ENCODE data around the gene MS4A15.

DNA sequence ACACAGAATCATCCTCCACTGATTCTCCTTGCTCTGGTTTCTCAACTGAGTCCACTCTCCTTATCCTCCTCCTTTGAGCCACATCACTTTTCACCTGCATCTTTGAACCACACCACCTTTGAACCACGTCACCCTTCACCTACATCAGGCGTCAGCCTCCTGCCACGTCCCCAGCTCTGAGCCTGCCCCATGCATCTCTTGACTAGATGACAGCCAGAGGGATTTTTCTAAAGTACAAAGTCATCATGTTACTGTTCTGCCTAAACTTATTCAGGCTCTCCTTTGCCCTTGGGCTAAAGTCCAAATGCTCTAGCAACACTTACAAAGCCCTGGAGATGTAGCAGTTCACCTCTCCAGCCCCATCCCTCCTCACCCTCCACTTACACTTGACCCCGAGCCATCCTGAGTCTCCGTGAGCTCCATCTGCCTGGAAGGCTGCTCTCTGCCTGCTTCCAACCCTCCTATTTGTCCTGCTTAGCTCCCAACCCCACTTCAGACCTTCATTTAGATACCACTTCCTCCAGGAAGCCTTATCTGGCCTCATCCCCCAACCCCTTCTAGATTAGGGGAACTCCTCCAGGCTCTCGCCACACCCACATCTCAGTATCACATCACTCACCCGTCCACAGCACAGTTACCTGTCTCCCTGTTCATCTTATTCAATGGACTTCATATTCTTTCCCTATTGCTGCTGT is 24.8 kb downstream of the MS4A15 start:
- TF ChIP-seq POLR2A (IDR thresholded peaks at IDR 0.05) (no peak), POLR2AphosphoS5 (IDR thresholded peaks at IDR 0.05) (no peak)
- TF ChIP-seq, protein P1, sequence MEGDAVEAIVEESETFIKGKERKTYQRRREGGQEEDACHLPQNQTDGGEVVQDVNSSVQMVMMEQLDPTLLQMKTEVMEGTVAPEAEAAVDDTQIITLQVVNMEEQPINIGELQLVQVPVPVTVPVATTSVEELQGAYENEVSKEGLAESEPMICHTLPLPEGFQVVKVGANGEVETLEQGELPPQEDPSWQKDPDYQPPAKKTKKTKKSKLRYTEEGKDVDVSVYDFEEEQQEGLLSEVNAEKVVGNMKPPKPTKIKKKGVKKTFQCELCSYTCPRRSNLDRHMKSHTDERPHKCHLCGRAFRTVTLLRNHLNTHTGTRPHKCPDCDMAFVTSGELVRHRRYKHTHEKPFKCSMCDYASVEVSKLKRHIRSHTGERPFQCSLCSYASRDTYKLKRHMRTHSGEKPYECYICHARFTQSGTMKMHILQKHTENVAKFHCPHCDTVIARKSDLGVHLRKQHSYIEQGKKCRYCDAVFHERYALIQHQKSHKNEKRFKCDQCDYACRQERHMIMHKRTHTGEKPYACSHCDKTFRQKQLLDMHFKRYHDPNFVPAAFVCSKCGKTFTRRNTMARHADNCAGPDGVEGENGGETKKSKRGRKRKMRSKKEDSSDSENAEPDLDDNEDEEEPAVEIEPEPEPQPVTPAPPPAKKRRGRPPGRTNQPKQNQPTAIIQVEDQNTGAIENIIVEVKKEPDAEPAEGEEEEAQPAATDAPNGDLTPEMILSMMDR (IDR thresholded peaks at IDR 0.05) = no peak

Data from sigmoid colon (tissue), 4 donors.